GM13976 (cell line): ENCODE results near the gene NEU2.

Source experiments
- DNase-seq: peaks from one replicate; pipeline ENCODE4 v3.0.0; 2012; ENCODE audit warnings: low spot score
- CTCF ChIP-seq: IDR thresholded peaks from 2 replicates; pipeline ENCODE4 v1.5.1; 2012; ENCODE audit warnings: borderline replicate concordance, mild to moderate bottlenecking; ENCODE audit not compliant: insufficient read depth; ENCODE audit errors: extremely low read depth, missing control alignments, control extremely low read depth
- in situ Hi-C: fragments of 300-500 bp; cut with MboI; formaldehyde crosslinking; loops from one replicate; pipeline ENCODE4 v1.12.0; 2022; ENCODE audit warnings: low sequenced_read_pairs, mixed read lengths, inconsistent platforms; ENCODE audit not compliant: unreplicated experiment

NEU2 gene

DNA sequence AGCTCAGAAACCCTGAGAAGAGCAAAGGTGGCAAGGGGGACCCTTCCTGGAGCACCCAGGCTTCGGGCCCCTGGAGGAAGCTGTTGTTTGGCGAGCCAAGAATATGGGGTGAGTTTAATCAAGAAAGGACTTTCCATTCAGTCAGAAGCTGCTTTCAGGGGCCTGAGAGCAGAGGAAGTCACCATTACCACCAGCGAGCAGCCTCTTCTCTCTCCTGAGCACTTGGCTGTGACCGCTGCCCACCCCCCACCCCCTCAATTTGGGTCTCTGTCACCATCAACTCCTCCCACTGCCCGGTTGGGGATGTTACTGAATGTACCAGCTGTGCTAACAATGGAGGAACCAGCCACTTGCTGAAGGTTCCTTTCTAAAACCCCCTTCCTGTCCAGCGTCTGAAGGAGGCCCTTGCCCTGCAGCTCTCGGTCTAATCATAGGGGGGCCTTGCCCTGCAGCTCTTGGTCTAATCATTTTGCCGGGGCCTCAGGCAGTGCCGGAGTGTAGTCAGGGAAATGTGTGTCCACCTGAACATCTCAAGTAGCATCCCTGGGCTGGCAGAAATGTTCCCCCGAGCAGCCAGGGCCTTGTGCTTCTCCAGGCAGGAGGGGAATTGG is 28.6 kb downstream of the NEU2 start:
- no peak for TF ChIP-seq CTCF
- peak; percentile 80 for DNase-seq
- in situ Hi-C loops, result loop anchor here (10.0 kb wide), 1 partner anchor 184 kb away; no protein-coding TSS in a partner anchor

- peak; percentile 39 for TF ChIP-seq CTCF
- peak; percentile 78 for DNase-seq
- in situ Hi-C loops, result loop anchor here (10.0 kb wide), 1 partner anchor 183 kb away; no protein-coding TSS in a partner anchor
Measured at GRCh38 chr2:233061591-233062450, 29.3 kb downstream of the NEU2 start.

DNA sequence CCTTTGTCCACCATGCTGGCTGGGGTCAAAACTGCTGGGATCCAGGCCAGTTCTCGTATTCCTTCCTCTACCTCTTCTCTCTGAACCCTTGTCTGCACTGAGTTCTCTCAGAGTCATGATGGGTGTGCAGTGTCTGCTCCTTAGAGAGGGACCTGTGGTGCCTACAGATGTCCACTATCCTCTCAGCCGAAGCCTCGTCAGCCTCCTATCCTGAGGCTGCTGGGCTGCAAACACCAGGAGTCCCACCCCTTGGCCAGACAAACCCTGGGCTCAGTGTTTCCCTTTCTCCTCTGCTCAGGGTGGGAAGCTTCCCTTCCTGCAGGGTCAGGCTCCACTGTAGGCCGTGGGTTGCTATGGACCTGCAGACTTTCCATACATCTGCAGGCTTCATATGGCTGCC is 30.0 kb downstream of the NEU2 start:
- no peak for TF ChIP-seq CTCF
- in situ Hi-C loops, result loop anchor here (10.0 kb wide), 1 partner anchor 182 kb away; no protein-coding TSS in a partner anchor
- DNase-seq, result no peak

DNA sequence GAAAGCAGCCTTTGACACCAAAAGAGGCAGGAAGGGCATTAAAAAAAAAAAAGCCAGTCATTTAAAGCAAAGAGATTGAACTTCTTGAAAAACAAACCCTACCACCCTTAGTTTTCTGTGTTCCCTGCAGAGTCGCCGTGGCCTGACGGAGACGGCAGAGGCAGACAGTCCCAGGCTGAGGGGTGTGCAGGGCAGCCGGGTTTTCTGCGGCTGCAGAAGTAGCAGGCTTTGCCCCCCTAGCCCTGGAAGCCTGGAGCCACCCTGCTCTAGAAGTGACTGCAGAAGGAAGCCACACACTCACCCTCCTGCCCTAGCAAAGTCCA is 30.4 kb downstream of the NEU2 start:
- no peak for TF ChIP-seq CTCF
- in situ Hi-C loops, result loop anchor here (10.0 kb wide), 1 partner anchor 182 kb away; no protein-coding TSS in a partner anchor
- no peak for DNase-seq

- peak; percentile 37 for TF ChIP-seq CTCF
- DNase-seq, result peak; percentile 81
- in situ Hi-C loops, result loop anchor here (10.0 kb wide), 1 partner anchor 181 kb away; no protein-coding TSS in a partner anchor
Measured at GRCh38 chr2:233063269-233063975, 30.9 kb downstream of the NEU2 start.

DNA sequence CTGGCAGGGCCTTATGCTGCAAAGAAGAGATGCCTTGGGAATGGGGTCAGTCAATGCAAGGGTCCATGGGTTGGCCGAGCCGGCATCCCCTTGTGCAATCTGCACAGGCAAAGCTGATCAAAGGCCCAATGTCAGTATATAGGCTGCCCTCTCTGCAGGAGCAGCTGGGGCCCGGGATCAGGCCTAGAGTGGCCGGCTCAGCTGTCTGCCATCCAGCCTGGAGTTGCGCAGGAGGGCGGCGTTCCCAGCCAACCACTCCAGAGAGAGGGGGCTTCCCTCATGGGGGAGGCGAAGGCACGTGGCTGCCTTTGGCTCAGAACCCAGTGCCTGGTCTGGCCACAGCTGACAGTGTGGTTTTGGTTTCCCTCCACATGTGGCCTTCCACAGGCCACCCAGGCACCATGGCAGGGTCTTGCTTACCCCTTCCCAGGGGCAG is 31.5 kb downstream of the NEU2 start:
- in situ Hi-C loops, result loop anchor here (10.0 kb wide), 1 partner anchor 181 kb away; no protein-coding TSS in a partner anchor
- no peak for TF ChIP-seq CTCF

More for the DNA sequence above, 31.5 kb downstream of the NEU2 start:
- no peak for DNase-seq
